Measurements from ENCODE around the gene FILIP1. TPM values are rescaled to one million over a fixed set of nuclear protein-coding genes. Genes with fewer than 3 reads are reported as not detected.

Gene FILIP1
- total and polyA plus RNA-seq, 8 donors: 0.31 to 29.8 (median 5.7) TPM

DNA sequence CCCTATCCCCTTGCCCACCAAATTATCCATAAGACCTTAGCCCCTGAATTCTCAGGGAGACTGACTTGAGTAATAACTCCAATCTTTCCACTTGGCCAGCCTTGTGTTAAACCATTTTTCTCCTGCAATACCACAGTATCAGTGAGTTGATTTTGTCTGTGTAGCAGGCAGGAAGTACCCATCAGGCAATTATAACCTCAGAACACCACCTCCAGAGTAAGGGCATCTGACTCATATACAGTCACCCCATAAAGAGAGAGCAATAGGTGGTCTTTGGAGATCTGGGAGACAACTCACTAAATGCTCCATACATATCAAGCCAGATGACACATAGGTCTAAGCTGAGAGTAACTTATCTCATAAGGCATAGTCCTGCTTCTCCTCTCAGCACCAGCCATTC is 83.7 kb downstream of the FILIP1 start:
- no peak overlapping the region for H3K27ac ChIP-seq
- no peaks in the 10 kb centered on the region for H3K36me3 ChIP-seq
- H3K4me3 ChIP-seq: no peak overlapping the region
- H3K9me3 ChIP-seq: no peaks in the 10 kb centered on the region
- intact Hi-C loops (cut with DNase I; ENCODE audit: low total_unique reads): no loop called here
- peaks cover 8 to 35% (median 18%) of the 10 kb centered on the region in 4 donors for H3K4me1 ChIP-seq
- no peak for DNase-seq
- H3K27me3 ChIP-seq: no peaks in the 10 kb centered on the region
- TF ChIP-seq, protein P1, sequence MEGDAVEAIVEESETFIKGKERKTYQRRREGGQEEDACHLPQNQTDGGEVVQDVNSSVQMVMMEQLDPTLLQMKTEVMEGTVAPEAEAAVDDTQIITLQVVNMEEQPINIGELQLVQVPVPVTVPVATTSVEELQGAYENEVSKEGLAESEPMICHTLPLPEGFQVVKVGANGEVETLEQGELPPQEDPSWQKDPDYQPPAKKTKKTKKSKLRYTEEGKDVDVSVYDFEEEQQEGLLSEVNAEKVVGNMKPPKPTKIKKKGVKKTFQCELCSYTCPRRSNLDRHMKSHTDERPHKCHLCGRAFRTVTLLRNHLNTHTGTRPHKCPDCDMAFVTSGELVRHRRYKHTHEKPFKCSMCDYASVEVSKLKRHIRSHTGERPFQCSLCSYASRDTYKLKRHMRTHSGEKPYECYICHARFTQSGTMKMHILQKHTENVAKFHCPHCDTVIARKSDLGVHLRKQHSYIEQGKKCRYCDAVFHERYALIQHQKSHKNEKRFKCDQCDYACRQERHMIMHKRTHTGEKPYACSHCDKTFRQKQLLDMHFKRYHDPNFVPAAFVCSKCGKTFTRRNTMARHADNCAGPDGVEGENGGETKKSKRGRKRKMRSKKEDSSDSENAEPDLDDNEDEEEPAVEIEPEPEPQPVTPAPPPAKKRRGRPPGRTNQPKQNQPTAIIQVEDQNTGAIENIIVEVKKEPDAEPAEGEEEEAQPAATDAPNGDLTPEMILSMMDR (IDR thresholded peaks at IDR 0.05): no peak
- TF ChIP-seq EP300 (IDR thresholded peaks at IDR 0.05): no peak
- TF ChIP-seq POLR2AphosphoS5 (IDR thresholded peaks at IDR 0.05): no peak
- TF ChIP-seq POLR2A (IDR thresholded peaks at IDR 0.05): no peak

- intact Hi-C loops (cut with DNase I; ENCODE audit: low total_unique reads): no loop called here
- Histone ChIP-seq H3K27me3 (no peaks in the 10 kb centered on the region), H3K4me3 (no peak overlapping the region), H3K9me3 (no peaks in the 10 kb centered on the region), H3K36me3 (no peaks in the 10 kb centered on the region), H3K27ac (no peak overlapping the region), H3K4me1 (peaks cover 8 to 28% (median 16%) of the 10 kb centered on the region in 4 donors)
- WGBS, 5 donors: 49 to 67% (median 59%) methylated on average over 3 of the region's 3 CpGs
- no peak for DNase-seq
- TF ChIP-seq POLR2AphosphoS5 (IDR thresholded peaks at IDR 0.05) (no peak), EP300 (IDR thresholded peaks at IDR 0.05) (no peak), POLR2A (IDR thresholded peaks at IDR 0.05) (no peak)
- TF ChIP-seq, protein P1 (IDR thresholded peaks at IDR 0.05): no peak
Measured at GRCh38 chr6:75409286-75409685, 84.3 kb downstream of the FILIP1 start.

DNA sequence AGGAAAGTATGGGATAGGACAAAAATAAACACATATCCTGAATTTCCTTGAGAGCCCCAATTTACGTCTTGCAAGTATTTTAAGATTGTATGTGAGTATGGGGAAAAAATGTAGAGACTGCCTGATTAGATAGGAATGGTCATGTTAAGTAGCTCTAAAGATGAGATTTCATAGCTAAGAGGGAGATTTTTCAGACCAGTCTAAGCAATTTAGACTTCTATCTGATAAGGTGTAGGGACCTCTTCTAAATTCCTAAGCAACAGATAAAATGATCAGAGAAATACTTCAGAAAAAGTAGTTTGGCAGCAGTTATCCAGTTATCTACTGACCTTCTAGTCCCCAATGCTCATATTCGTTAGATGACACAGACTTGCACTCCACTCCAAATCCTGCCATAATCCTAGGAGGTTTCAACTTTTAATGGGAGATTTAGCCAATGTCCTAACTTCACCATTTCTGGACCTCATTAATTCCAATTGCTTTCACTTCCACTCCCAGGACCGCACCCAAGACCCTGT is 90.0 kb downstream of the FILIP1 start:
- intact Hi-C loops (cut with DNase I; ENCODE audit: low total_unique reads): no loop called here
- H3K27ac ChIP-seq: no peak overlapping the region
- H3K9me3 ChIP-seq: no peaks in the 10 kb centered on the region
- no peak for TF ChIP-seq EP300 (IDR thresholded peaks at IDR 0.05)
- TF ChIP-seq, protein P1 (IDR thresholded peaks at IDR 0.05): no peak
- H3K27me3 ChIP-seq: no peaks in the 10 kb centered on the region
- H3K36me3 ChIP-seq: no peaks in the 10 kb centered on the region
- 66 to 77% (median 70%) methylated on average over 3 of the region's 3 CpGs for WGBS, 5 donors
- H3K4me3 ChIP-seq: no peak overlapping the region
- DNase-seq: no peak
- H3K4me1 ChIP-seq: peaks cover 0 to 4% (median 0%) of the 10 kb centered on the region in 4 donors

- TF ChIP-seq, protein P1 (IDR thresholded peaks at IDR 0.05): no peak
- TF ChIP-seq POLR2A (IDR thresholded peaks at IDR 0.05): no peak
- no peak for TF ChIP-seq POLR2AphosphoS5 (IDR thresholded peaks at IDR 0.05)
- no peak for TF ChIP-seq EP300 (IDR thresholded peaks at IDR 0.05)
- Histone ChIP-seq H3K4me1 (peaks cover 0 to 15% (median 4%) of the 10 kb centered on the region in 4 donors), H3K36me3 (no peaks in the 10 kb centered on the region), H3K27me3 (no peaks in the 10 kb centered on the region), H3K4me3 (no peak overlapping the region), H3K9me3 (no peaks in the 10 kb centered on the region), H3K27ac (no peak overlapping the region)
- no peak for DNase-seq
- 58 to 91% (median 80%) methylated on average over 3 of the region's 3 CpGs for WGBS, 5 donors
- intact Hi-C loops (cut with DNase I; ENCODE audit: low total_unique reads): no loop called here
Measured at GRCh38 chr6:75402296-75402695, 91.3 kb downstream of the FILIP1 start.

Data from stomach (tissue), 9 donors.